GM12872 (cell line): ENCODE results near the gene NOL12.
A peak's percentile ranks its signal among the peaks of the same experiment; 100 is the strongest.

Source experiments
- TF ChIP-seq, protein P1 (sequence below): IDR thresholded peaks from 3 replicates; pipeline ENCODE4 v1.5.1; 2011; ENCODE audit warnings: low read depth, mild to moderate bottlenecking, low read length, moderate library complexity; ENCODE audit not compliant: insufficient read depth

Gene NOL12

DNA sequence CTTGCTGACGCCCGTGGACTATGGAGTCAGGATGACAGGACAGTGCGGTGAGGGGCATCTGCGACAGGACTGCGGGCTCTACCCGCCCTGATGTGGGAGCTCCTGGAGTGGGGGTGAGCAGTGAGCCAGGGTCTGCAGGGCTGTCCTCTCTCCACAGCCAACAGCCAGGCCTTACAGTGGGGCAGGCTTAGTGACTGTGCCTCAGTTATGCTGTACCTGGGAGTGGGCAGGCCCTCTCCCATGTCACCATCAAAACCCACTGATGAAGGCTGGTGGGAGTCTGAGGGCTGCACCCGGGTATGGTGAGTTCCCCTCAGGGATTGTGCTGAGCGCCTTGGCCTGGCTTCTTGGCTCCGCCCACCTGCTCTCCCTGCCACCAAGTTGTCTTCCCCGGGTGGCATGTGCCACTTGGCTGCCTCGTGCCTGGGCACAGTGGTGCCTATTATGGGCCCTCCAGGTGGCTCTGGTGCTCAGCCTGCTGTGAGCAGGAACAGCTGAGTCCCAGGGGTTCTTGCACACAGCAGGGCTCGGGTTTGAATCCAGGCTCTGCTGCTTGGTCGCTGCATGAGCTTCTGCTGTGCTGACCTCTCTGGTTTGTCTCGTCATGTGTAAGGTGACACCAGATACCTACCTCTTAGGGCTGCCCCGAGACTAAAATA lies 6.6 kb downstream of the NOL12 start:
- TF ChIP-seq, protein P1, sequence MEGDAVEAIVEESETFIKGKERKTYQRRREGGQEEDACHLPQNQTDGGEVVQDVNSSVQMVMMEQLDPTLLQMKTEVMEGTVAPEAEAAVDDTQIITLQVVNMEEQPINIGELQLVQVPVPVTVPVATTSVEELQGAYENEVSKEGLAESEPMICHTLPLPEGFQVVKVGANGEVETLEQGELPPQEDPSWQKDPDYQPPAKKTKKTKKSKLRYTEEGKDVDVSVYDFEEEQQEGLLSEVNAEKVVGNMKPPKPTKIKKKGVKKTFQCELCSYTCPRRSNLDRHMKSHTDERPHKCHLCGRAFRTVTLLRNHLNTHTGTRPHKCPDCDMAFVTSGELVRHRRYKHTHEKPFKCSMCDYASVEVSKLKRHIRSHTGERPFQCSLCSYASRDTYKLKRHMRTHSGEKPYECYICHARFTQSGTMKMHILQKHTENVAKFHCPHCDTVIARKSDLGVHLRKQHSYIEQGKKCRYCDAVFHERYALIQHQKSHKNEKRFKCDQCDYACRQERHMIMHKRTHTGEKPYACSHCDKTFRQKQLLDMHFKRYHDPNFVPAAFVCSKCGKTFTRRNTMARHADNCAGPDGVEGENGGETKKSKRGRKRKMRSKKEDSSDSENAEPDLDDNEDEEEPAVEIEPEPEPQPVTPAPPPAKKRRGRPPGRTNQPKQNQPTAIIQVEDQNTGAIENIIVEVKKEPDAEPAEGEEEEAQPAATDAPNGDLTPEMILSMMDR = no peak

DNA sequence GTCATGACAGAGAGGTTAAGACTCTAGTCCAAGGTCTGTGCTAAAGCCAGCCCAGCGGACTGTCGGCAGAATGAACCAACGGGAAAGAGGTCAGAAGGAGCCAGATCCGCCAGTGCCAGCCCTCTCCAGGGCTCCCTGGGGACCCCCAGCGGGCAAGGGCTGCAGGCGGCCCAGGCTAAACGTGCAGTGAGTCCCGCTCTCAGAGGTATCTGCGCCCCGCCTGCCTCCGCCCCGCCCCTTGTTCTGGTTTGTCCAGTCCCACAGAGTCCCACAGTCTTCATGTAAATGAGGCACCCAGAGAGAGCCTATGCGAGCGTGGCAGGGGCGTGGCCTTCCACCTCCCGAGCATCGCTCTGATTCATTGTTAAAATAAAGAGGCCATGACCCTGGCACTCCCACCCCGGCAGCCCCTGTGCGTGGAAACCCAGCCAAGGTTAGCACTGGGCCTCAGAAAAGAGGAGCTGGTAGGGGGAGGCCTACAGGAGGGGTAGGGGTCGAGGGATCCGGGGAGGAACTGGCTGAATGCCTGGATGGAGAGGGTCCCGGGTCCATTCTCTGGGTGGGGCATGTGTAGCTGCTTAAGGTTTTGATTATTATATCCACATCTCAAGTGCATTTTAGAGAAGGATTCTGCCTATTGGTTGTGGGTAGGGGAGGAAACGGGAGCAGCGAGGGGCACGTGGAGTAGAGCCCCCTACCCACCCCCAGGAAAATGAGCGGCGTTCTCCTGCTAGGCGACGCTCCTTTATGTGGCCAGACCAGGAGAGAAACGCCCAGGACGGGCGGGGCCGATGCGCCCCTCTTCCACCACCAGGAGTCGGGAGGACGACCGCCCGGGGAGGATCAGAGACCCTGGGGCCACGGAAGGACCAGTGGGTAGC lies 10.8 kb downstream of the NOL12 start, which contains the start of gene TRIOBP:
Gene TRIOBP (plus strand): TSS at position 392 of the 881 bp plus-strand sequence. CDS start 4,318 bp downstream, outside the sequence.
- TF ChIP-seq, protein P1 = peak; percentile 27; the same call in 2 of the 3 replicates

DNA sequence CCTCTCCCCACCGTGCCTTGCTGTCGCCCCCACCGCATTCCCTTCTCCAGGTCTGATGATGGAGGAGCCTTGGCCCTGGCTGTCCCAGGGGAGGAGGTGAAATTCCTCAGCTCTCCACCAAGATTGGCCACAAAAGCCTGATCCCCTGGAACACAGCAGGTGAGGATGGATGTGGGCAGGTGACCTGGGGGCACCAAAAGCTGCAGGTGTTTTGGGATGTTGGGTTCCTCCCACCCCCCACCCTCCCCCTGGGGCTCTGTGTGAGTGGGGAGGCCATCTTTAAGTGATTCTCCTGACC lies 11.3 kb downstream of the NOL12 start:
- TF ChIP-seq, protein P1 = no peak

DNA sequence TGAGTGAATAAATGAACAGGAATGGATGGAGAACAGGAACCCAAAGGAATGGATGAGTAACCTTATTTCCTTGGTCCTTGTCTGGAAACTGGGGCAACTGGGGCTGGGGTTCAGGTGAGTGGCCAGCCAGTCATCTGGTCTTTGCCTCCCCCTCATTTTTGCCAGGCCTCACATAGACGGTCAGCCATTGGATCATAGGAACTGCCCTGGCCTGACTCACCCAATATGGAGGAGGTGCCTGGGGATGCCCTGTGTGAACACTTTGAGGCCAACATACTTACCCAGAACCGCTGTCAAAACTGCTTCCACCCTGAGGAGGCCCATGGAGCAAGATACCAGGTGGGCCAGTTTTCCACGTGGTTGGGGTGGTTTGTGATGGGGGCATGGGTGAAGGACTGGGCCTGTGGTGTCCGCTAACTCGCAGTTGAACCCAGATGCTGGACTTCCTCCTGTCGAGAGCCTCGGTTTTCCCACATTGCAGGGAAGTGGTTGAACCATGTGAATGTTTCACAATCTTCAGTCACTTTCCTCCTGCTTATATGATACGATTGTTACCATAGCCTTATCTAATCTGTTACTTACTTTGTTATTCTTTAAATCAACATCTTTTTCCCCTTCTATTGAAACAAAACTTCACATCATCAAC lies 15.1 kb downstream of the NOL12 start:
- TF ChIP-seq, protein P1 = no peak

DNA sequence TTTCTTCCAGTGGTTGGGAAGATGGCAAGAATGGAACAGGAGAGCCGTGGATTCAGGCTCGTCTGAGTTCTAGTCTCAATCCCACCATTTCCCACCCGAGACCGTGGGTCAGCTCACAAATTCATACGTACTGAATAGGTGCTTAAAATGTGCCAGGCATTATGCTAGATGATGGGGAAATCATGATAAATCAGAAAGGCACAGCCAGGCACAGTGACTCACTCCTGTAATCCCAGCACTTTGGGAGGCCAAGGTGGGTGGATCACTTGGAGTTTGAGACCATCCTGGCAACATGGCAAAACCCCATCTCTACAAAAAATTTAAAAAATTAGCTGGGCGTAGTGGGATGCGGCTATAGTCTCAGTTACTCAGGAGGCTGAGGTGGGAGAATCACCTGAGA lies 17.8 kb downstream of the NOL12 start:
- TF ChIP-seq, protein P1 = no peak

DNA sequence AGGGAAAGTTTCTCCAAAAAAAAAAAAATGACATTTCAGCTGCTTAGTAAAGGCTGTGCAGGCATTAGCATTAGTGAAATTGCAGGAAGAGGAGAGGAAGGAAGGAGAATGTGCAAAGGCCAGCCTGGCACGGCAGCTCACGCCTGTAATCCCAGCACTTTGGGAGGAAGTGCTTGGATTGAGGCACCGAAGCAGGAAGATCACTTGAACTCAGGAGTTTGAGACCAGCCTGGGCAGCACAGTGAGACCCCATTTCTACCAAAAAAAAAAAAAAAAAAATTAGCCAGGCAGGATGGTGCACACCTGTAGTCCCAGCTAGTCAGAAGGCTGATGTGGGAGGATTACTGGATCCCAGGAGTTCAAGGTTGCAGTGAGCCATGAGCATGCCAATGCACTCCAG lies 18.5 kb downstream of the NOL12 start:
- TF ChIP-seq, protein P1 = no peak

DNA sequence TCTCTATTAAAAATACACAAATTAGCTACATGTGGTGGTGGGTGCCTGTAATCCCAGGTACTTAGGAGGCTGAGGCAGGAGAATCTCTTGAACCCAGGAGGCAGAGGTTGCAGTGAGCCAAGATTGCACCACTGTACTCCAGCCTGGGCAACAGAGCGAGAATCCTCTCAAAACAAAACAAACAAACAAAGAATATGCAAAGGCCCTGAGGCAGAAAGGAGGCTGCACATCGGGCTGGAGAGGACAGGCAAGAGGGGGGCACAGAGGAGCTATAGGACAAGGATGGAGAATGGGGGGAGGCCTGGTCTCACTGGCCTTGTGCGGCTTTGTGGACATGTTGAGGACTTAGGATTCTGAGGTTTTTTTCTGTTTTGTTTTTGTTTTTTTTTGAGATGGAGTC lies 19.1 kb downstream of the NOL12 start:
- TF ChIP-seq, protein P1 = no peak
